ENCODE measurements around the gene ARPC2. TPM values are rescaled to one million over a fixed set of nuclear protein-coding genes. Genes with fewer than 3 reads are reported as not detected.
A peak's percentile ranks its signal among the peaks of the same experiment; 100 is the strongest.

The ARPC2 gene
- total RNA-seq, 1 donor from 2014 or later, result 357 TPM

GRCh38 chr2:218217360-218218267, 625 bp downstream of the ARPC2 start:
- peak; percentile 83 for ATAC-seq
- intact Hi-C loops (cut with DNase I), result no loop called here
- no peaks in the 10 kb centered on the region for H3K9me3 ChIP-seq
- H3K36me3 ChIP-seq, result peaks cover 12% of the 10 kb centered on the region
- peak overlapping the region; percentile 96 for H3K4me3 ChIP-seq
- DNase-seq, result peak; percentile 91
- H3K4me1 ChIP-seq, result peaks cover 50% of the 10 kb centered on the region
- no peaks in the 10 kb centered on the region for H3K27me3 ChIP-seq
- peak overlapping the region; percentile 95 for H3K27ac ChIP-seq
- no peak for TF ChIP-seq CTCF (IDR thresholded peaks at IDR 0.05)

GRCh38 chr2:218218268-218219185, 1.5 kb downstream of the ARPC2 start:
- H3K36me3 ChIP-seq, result peaks cover 18% of the 10 kb centered on the region
- no peaks in the 10 kb centered on the region for H3K9me3 ChIP-seq
- no peaks in the 10 kb centered on the region for H3K27me3 ChIP-seq
- DNase-seq, result no peak
- ATAC-seq, result no peak
- intact Hi-C loops (cut with DNase I), result no loop called here
- H3K4me3 ChIP-seq, result peak overlapping the region; percentile 96
- peaks cover 59% of the 10 kb centered on the region for H3K4me1 ChIP-seq
- no peak for TF ChIP-seq CTCF (IDR thresholded peaks at IDR 0.05)
- H3K27ac ChIP-seq, result peak overlapping the region; percentile 95

- intact Hi-C loops (cut with DNase I), result no loop called here
- no peak for TF ChIP-seq CTCF (IDR thresholded peaks at IDR 0.05)
- Histone ChIP-seq H3K27ac (peak overlapping the region; percentile 95), H3K4me3 (peak overlapping the region; percentile 96), H3K9me3 (no peaks in the 10 kb centered on the region), H3K27me3 (no peaks in the 10 kb centered on the region), H3K36me3 (peaks cover 26% of the 10 kb centered on the region), H3K4me1 (peaks cover 65% of the 10 kb centered on the region)
- DNase-seq (no peak), ATAC-seq (no peak)
Observed at GRCh38 chr2:218219934-218220333, 2.9 kb downstream of the ARPC2 start.

GRCh38 chr2:218221000-218221399, 4.0 kb downstream of the ARPC2 start:
- Histone ChIP-seq H3K9me3 (no peaks in the 10 kb centered on the region), H3K4me3 (no peak overlapping the region), H3K36me3 (peaks cover 36% of the 10 kb centered on the region), H3K27ac (no peak overlapping the region), H3K27me3 (no peaks in the 10 kb centered on the region), H3K4me1 (peaks cover 62% of the 10 kb centered on the region)
- intact Hi-C loops (cut with DNase I), result no loop called here
- ATAC-seq (no peak), DNase-seq (no peak)
- no peak for TF ChIP-seq CTCF (IDR thresholded peaks at IDR 0.05)

- Histone ChIP-seq H3K36me3 (peaks cover 57% of the 10 kb centered on the region), H3K4me3 (no peak overlapping the region), H3K4me1 (peaks cover 61% of the 10 kb centered on the region), H3K9me3 (no peaks in the 10 kb centered on the region), H3K27me3 (no peaks in the 10 kb centered on the region), H3K27ac (no peak overlapping the region)
- intact Hi-C loops (cut with DNase I), result no loop called here
- no peak for TF ChIP-seq CTCF (IDR thresholded peaks at IDR 0.05)
- ATAC-seq (no peak), DNase-seq (no peak)
Observed at GRCh38 chr2:218223046-218223445, 6.1 kb downstream of the ARPC2 start.
